ENCODE results near the gene ELF3.
A peak's percentile ranks its signal among the peaks of the same experiment; 100 is the strongest.

Gene ELF3

GRCh38 chr1:202009326-202010179 is 834 bp upstream of the ELF3 start:
- peak; percentile 77 for TF ChIP-seq CTCF (IDR thresholded peaks at IDR 0.05; ENCODE audit: extremely low read depth, missing control alignments)
- DNase-seq (ENCODE audit: low spot score), result peak; percentile 76

- DNase-seq (ENCODE audit: low spot score), result no peak
- TF ChIP-seq CTCF (IDR thresholded peaks at IDR 0.05; ENCODE audit: extremely low read depth, missing control alignments), result no peak
Measured at GRCh38 chr1:202011994-202012393, 1.6 kb downstream of the ELF3 start.

- no peak for DNase-seq (ENCODE audit: low spot score)
- TF ChIP-seq CTCF (IDR thresholded peaks at IDR 0.05; ENCODE audit: extremely low read depth, missing control alignments), result no peak
Measured at GRCh38 chr1:202012544-202013478, 2.4 kb downstream of the ELF3 start.

GRCh38 chr1:202013603-202014002 is 3.2 kb downstream of the ELF3 start:
- no peak for DNase-seq (ENCODE audit: low spot score)
- TF ChIP-seq CTCF (IDR thresholded peaks at IDR 0.05; ENCODE audit: extremely low read depth, missing control alignments), result no peak

GRCh38 chr1:202014060-202014459 is 3.7 kb downstream of the ELF3 start:
- DNase-seq (ENCODE audit: low spot score), result no peak
- no peak for TF ChIP-seq CTCF (IDR thresholded peaks at IDR 0.05; ENCODE audit: extremely low read depth, missing control alignments)

- no peak for TF ChIP-seq CTCF (IDR thresholded peaks at IDR 0.05; ENCODE audit: extremely low read depth, missing control alignments)
- DNase-seq (ENCODE audit: low spot score), result no peak
Measured at GRCh38 chr1:202014915-202015661, 4.7 kb downstream of the ELF3 start.

Measured in GM20000 (cell line).